Astrocyte of the hippocampus (primary cell): Measurements from ENCODE around the gene A1BG.
"Not testable (repeated sequence)": the region's sequence is repeated elsewhere in the genome, so short reads cannot be mapped to it uniquely, and the experiment has no call there.

Experiments
- DNase-seq: peaks from one replicate; pipeline ENCODE4 v3.0.0; 2011; ENCODE audit warnings: low read depth, low spot score

Gene A1BG

DNA sequence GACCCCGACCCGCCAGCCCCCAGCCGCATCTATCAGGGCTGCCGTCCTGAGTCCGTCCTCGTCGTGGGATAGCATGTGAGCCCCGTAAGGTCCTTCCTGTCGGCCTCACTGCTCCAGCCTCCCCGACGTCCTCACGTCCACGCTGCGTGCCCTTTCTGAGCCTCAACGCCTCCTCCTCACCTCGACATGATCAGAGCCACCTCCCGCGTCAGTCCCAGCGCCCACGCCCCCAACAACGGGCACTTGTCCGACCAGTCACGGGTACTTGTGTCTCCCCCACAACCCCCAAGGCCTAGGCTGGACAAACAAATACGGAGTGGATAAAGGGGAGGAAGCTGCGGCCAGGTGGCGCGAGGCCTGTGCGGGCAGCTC is 8.6 kb upstream of the A1BG start:
- DNase-seq: no peak

DNA sequence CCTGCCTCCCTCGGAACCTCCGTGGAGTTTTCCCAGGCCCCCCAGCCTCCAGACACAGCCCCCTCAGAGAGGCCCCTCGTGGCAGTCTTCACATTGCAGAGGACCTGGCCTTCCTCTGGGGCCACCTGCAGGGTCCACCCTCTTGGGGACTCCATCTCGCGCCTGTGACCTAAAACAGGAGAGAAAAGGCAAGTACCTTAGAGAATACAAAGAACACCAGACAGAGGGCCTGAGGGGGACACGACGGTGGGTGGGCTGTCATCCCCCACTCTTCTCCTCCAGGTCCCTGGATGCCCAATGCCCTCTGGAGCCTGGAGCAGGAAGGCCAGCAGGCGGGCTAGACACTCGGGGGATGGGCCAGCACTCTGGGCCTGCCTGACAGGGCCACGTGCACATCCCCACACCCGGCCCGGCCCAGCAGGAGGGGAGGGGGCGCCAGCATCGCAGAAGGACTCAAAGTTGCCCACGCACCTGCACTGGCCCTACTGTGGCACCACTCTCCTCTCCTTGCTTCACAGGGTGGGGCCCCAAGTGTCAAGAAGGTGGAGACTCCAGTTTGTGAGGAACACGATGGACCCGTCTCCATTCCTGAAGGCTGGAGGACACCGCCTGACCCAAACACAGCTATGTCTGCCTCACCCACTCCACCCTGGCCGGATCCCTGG is 4.3 kb upstream of the A1BG start:
- no peak for DNase-seq

DNA sequence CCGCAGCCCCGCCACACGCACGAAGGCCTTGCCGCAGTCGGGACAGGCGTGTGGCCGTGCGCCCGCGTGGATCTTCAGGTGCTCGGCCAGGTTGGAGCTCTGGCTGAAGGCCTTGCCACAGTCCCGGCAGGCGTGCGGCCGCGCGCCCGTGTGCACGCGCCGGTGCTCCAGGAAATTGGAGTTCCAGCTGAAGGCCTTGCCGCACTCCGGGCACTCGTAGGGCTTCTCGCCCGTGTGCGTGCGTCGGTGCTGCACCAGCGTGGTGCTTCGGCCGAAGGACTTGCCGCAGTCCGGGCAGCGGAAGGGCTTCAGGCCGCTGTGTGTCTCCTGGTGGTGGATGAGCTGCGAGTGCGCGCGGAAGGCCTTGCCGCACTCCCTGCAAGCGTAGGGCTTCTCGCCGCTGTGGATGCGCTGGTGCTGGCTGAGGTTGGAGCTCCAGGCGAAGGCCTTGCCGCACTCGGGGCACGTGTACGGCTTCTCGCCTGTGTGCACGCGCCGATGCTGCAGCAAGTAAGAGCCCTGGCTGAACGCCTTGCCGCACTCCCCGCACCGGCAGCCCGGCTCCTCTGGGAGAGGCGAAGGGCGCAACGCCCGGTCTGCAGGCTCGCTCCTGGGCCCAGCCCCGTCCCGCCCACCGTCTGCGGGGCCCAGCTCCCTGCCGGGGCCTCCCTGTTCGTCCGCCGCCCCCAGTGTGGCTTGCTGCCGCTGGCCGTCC is 3.6 kb upstream of the A1BG start:
- DNase-seq: peak; percentile 12

- DNase-seq: peak; percentile 44
Observed at GRCh38 chr19:58355908-58356765, 2.8 kb upstream of the A1BG start.

- no peak for DNase-seq
Observed at GRCh38 chr19:58355215-58355796, 2.0 kb upstream of the A1BG start.

- DNase-seq: no peak
Observed at GRCh38 chr19:58354478-58355030, 1.3 kb upstream of the A1BG start.

DNA sequence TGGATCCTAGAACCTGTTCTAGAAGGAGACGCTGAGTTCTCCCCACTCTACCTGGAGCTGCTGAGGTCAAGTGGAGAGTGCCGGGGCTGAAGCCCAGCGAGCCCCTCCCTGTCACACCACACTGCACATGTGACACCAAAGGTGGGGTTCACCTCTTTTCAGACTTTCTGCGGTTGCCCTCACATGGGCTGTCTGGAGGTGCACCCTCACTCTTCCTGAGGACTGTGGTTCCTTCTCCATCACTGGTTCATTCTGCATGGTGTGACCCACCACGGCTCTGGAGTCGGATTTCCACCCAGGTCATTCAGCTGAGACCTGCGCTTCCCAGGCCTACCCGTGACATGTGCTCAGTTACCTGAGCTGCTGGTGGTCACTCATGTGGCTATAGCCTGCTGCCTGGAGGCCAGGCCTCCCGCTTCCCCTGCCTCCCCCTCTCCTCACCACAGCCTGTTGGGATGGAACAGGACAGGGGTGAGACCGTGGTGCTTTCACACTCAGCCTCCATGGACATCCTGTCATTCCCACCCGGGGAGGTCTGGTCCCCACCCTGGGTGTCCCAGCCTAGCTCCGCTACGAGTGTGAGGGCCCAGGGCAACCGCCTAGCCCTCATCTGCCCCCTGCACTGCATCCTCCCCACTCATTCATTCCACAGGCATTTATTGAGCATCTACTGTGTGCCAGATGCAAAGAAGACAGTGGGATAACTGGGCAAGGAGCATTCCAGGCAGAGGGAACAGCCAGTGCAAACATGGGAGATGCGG is 605 bp upstream of the A1BG start:
- no peak for DNase-seq

- DNase-seq: no peak
Observed at GRCh38 chr19:58351990-58352755, 1.1 kb downstream of the A1BG start.

DNA sequence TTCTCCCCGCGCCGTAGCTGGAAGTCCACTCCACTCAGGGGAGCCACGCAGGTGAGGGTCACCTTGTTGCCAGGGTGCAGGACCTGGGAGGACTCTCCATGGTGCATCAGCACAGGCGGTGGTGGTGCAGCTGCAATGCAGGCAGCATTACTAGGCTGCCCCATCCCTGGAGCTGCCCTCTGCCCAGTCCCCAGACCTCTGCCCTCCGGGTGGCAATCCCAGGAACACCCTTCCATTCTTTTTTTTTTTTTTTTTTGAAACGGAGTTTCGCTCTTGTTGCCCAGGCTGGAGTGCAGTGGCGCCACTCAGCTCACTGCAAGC is 1.8 kb downstream of the A1BG start:
- no peak for DNase-seq

DNA sequence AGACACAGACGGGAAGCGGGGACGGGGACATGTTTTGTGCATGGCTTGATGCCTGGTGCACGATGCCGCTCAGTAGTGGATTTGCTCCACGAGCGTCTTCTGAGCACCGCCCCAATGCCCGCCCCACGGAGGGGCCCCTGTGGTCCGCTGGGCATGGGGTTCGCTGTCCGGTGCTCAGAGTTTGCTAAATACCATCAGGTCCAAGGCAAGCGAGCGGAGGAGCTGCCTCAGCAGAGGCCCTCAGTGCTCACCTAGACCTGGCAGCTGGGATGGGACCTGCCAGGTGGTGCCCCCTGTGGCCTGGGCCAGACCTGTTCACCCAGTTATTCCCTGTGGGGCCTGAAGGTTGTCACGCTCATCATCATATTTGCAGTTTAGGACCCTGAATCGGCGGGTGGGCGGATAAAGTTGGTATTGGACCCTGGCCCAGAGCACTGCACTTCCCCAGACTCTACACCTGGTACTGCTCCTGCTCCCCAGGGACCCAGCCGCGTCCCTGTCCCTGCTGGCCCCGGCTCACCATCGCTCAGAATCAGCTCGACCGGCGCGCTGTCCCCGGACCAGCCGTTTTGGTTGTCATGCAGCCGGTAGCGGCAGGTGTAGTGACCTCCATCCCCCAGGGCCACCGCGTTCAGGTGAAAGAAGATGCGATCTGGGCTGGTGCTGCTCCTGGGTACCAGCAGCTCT is 2.3 kb downstream of the A1BG start:
- no peak for DNase-seq

- DNase-seq: peak; percentile 21
Observed at GRCh38 chr19:58350001-58350861, 3.1 kb downstream of the A1BG start.

GRCh38 chr19:58349590-58349989 is 3.7 kb downstream of the A1BG start:
- DNase-seq: no peak

DNA sequence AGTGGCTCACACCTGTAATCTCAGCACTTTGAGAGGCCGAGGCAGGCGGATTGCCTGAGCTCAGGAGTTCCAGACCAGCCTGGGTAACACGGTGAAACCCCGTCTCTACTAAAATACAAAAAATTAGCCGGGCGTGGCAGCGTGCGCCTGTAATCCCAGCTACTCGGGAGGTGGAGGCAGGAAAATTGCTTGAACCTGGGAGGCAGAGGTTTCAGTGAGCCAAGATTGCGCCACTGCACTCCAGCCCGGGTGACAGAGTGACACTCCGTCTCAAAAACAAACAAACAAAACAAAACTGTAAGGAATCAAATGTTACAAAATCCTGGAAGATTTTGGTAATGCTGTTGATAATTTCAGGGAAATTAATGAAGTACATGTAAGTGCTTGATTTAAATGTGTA is 5.2 kb downstream of the A1BG start:
- DNase-seq: not testable (repeated sequence)

DNA sequence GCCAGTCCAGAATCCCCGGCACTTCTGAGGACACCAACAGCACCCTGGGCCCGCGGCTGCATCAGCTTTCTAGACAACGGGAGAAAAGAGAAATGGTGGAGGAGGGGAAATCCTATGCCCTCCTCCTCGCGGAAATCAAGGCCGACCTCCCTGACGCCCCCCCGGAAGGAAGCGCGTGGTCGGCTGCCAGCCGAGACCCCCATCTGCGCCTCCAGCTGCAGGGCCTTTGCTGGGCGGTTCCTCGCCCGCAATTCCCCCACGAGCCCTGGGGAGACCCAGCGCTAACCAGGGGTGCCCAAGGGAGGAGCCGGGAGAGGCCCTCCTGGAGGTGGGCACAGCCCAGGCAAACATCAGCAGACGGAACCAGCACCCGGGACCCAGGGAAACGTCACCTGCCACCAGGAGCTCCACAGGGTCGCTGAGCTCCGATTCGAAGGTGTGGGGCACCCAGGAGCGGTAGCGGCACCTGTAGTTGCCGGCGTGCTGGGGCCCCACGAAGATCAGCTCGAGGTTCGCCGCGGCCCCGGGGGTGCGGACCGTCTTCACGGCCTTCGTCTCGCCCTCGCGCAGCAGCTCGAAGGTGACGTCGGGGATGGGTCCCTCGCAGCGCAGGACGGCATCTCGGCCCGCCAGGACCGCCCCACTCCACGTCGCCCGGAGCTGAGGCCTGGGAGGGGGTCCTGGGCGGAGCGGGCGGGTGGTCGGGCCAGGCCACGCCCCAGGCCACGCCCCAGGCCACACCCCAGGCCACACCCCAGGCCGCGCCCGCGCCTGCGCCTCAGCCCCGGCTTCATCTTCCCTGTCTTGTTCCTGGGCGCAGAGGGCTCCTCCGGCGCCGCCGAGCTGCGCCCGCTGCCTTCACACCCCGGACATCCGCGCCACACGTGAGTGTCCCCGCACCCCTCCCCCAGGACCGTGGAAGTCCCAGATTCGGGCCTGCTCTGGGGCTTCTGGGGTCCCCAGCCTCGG is 6.0 kb downstream of the A1BG start:
- DNase-seq: peak; percentile 89

- no peak for DNase-seq
Observed at GRCh38 chr19:58345558-58345957, 7.7 kb downstream of the A1BG start.

- DNase-seq: no peak
Observed at GRCh38 chr19:58338825-58339558, 14.3 kb downstream of the A1BG start.

GRCh38 chr19:58338336-58338735 is 15.0 kb downstream of the A1BG start:
- no peak for DNase-seq
